Endothelial cell of umbilical vein (primary cell): ENCODE measurements around the gene PSG11.
"Not testable (repeated sequence)": the region's sequence is repeated elsewhere in the genome, so short reads cannot be mapped to it uniquely, and the experiment has no call there.

Experiments used
- GATA2 ChIP-seq: IDR thresholded peaks from 2 replicates; pipeline ENCODE4 v1.7.0; 2011; ENCODE audit warnings: low read depth, mild to moderate bottlenecking, moderate library complexity, mixed read lengths, low read length; ENCODE audit not compliant: insufficient read length, insufficient read depth
- POLR2A ChIP-seq: IDR thresholded peaks from 2 replicates; pipeline ENCODE4 v1.6.1; 2012; ENCODE audit warnings: low read depth, mild to moderate bottlenecking, control low read depth, low read length
- POLR2AphosphoS5 ChIP-seq: IDR thresholded peaks from 2 replicates; pipeline ENCODE4 v1.6.1; 2012; ENCODE audit warnings: low read depth, mild to moderate bottlenecking, control low read depth, low read length, moderate library complexity; ENCODE audit not compliant: insufficient read depth
- TF ChIP-seq, protein P1 (sequence below), 2 donors: IDR thresholded peaks; 1 replicate in 1 of 2; 2 replicates in 1 of 2; pipeline ENCODE4 v1.5.1; 2011; ENCODE audit warnings: low read length in 2 of 2, mild to moderate bottlenecking in 2 of 2, moderate library complexity in 2 of 2, control low read depth in 1 of 2, inconsistent platforms in 1 of 2, low read depth in 1 of 2; ENCODE audit not compliant: insufficient read depth in 1 of 2; ENCODE audit errors: extremely low read depth in 1 of 2

DNA sequence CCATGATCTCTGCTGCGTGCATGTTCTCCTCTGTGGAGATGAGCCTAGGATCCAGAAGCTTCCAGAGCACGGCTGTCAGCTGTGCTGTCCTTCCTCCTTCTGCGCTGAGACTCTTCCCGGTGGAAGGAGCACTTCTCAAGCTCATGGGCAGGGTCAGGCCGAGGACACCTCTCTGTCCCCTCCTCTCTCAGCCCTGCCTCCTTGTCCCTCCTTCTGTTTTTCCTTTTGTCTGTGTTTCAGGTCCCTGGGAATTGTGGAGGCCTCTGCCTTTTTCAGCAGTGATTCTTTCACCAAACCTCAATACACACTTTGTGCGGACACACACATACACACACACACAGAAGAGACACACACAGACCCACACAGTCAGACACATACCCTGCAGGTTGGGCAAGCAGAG lies at the start of gene PSG11:
- TF ChIP-seq POLR2A, GATA2, POLR2AphosphoS5: not testable (repeated sequence)
- TF ChIP-seq, protein P1, sequence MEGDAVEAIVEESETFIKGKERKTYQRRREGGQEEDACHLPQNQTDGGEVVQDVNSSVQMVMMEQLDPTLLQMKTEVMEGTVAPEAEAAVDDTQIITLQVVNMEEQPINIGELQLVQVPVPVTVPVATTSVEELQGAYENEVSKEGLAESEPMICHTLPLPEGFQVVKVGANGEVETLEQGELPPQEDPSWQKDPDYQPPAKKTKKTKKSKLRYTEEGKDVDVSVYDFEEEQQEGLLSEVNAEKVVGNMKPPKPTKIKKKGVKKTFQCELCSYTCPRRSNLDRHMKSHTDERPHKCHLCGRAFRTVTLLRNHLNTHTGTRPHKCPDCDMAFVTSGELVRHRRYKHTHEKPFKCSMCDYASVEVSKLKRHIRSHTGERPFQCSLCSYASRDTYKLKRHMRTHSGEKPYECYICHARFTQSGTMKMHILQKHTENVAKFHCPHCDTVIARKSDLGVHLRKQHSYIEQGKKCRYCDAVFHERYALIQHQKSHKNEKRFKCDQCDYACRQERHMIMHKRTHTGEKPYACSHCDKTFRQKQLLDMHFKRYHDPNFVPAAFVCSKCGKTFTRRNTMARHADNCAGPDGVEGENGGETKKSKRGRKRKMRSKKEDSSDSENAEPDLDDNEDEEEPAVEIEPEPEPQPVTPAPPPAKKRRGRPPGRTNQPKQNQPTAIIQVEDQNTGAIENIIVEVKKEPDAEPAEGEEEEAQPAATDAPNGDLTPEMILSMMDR (IDR thresholded peaks at IDR 0.05; ENCODE audit: extremely low read depth in 1 of 2, insufficient read depth in 1 of 2, low read depth in 1 of 2, low read length in 2 of 2): not testable (repeated sequence)
